Measurements from ENCODE around the gene DNAI4.
"Not testable (repeated sequence)": the region's sequence is repeated elsewhere in the genome, so short reads cannot be mapped to it uniquely, and the experiment has no call there.

Gene DNAI4, protein sequence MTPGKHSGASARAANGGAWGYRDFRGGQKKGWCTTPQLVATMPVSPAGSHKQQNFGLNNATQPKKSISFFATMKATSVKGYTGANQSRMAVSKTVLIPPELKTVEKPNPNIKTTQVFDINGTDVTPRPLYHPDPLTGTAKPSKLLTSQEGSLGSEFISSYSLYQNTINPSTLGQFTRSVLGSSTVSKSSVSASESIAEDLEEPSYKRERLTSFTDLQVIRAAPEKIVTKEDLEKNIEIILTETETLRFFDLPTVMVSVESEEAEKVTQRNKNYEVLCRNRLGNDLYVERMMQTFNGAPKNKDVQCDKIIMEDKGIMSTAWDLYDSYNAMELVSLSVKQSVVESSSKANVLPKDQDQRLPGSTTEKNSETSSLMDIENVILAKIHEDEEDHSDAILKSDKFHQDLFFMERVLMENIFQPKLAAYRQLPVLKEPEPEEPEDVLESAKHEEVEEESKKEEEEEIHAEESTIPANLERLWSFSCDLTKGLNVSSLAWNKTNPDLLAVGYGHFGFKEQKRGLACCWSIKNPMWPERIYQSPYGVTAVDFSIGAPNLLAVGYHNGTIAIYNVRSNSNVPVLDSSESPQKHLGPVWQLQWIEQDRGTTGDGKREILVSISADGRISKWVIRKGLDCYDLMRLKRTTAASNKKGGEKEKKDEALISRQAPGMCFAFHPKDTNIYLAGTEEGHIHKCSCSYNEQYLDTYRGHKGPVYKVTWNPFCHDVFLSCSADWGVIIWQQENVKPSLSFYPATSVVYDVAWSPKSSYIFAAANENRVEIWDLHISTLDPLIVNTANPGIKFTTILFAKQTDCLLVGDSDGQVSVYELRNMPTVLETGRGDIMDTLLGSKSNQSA

DNA sequence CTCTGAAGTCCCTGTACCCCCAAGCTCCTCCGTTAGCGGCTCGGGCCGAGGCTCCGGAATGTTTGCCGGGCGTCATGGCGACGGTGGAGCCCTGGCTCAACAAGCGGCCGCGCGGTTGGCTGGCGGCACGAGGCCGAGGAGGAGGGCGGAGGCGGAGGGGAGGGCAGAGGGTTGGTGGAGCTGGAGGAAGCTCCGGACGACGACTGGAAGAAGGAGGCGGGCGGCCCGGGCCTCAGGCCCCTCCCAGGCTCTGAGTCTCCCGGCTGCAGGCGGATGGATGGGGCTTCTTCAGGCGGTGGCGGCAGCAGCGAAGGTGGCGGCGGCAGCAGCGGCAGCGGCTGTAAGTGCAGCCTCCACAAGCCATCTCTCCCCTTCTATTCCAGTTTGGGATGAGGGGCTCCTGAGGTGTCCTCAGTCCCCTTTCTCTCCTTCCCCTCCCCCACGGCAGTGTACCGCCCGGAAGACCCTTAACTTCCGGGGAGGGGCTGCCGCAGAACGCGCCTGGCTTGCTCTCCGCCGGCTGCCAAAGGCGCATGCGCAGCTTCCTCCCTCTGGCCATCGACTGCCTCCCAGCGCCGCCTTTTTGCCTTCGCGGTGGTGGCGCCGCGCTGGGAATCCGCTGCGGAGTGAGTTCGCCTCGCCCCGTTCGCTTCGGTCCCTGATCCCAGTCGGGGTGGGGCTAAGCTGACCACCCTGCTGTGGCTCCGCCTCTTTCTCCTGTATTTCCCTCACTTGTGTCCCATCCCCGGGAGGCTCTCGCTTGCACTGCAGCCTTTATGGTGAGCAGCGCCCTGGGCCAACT lies at the start of gene DNAI4, which contains the start of gene MIER1:
Gene DNAI4, minus strand, starts transcription at position 101 of the 802 bp plus-strand sequence. Its CDS starts 25 bp downstream, at position 76.
Gene MIER1, plus strand, starts transcription at position 235 of the 802 bp plus-strand sequence. Its CDS starts 39 bp downstream, at position 274.
- peaks cover 17% of the 10 kb centered on the region for H3K36me3 Mint-ChIP-seq (ENCODE audit: low read depth)
- H3K4me3 Mint-ChIP-seq: peak within 1 kb of the TSS; percentile 93
- H3K9me3 Mint-ChIP-seq: no peaks in the 10 kb centered on the region
- peaks cover 54% of the 10 kb centered on the region for H3K4me1 Mint-ChIP-seq
- ATAC-seq: peak; percentile 97
- peak within 1 kb of the TSS; percentile 91 for H3K27ac Mint-ChIP-seq
- no peaks in the 10 kb centered on the region for H3K27me3 Mint-ChIP-seq
- peak; percentile 97 for DNase-seq

DNA sequence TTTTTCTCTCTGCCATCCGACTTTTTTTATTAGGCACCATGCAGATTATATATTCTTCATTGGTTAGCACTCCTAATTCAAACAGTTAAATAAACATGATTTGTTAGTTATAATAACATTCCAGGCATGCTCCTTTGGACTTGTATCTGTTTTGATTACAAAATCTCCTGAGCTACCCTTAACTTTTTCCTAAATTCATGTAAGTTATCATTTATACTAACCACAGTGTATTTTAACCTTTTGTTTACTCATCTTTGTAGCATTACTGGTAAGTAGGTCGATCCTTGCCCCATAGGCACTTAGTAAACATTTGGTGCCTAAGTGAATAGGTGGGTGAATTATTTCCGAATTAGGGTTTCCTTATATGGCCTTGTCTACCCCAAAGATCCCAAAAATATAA lies 43.9 kb upstream of the DNAI4 start:
- Mint-ChIP-seq H3K36me3 (ENCODE audit: low read depth) (peaks cover 67% of the 10 kb centered on the region), H3K27ac (no peak overlapping the region), H3K4me1 (peaks cover 5% of the 10 kb centered on the region), H3K4me3 (no peak overlapping the region), H3K9me3 (peaks cover 9% of the 10 kb centered on the region), H3K27me3 (no peaks in the 10 kb centered on the region)
- ATAC-seq (no peak), DNase-seq (no peak)

DNA sequence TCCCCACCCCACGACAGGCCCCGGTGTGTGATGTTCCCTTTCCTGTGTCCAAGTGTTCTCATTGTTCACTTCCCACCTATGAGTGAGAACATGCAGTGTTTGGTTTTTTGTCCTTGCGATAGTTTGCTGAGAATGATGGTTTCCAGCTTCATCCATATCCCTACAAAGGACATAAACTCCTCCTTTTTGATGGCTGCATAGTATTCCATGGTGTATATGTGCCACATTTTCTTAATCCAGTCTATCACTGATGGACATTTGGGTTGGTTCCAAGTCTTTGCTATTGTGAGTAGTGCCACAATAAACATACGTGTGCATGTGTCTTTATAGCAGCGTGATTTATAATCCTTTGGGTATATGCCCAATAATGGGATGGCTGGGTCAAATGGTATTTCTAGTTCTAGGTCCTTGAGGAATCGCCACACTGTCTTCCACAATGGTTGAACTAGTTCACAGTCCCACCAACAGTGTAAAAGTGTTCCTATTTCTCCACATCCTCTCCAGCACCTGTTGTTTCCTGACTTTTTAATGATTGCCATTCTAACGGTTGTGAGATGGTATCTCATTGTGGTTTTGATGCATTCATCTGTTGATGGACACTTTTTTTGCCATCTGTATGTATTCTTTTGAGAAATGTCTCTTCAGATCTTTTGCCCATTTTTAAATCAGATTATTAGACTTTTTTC lies 41.7 kb upstream of the DNAI4 start:
- not testable (repeated sequence) for H3K4me3 Mint-ChIP-seq, H3K27ac Mint-ChIP-seq, ATAC-seq, H3K27me3 Mint-ChIP-seq, H3K9me3 Mint-ChIP-seq, DNase-seq
- H3K36me3 Mint-ChIP-seq (ENCODE audit: low read depth): peaks cover 73% of the 10 kb centered on the region
- H3K4me1 Mint-ChIP-seq: peaks cover 10% of the 10 kb centered on the region

DNA sequence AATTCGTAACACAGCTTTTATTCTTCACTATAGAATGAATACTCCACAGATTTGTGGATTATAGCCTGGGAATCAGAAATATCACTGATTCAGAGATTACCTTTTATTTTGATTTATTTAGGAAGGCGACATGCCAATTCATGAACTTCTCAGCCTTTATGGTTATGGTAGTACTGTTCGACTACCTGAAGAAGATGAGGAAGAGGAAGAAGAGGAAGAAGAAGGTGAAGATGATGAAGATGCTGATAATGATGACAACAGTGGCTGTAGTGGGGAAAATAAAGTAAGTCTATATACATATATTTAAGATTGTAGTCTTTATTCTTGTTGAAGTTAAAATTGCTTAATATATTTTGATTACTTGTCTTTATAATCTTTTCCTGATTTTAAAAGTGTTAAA lies 33.3 kb upstream of the DNAI4 start:
- Mint-ChIP-seq H3K27ac (no peak overlapping the region), H3K36me3 (ENCODE audit: low read depth) (peaks cover 61% of the 10 kb centered on the region)

DNA sequence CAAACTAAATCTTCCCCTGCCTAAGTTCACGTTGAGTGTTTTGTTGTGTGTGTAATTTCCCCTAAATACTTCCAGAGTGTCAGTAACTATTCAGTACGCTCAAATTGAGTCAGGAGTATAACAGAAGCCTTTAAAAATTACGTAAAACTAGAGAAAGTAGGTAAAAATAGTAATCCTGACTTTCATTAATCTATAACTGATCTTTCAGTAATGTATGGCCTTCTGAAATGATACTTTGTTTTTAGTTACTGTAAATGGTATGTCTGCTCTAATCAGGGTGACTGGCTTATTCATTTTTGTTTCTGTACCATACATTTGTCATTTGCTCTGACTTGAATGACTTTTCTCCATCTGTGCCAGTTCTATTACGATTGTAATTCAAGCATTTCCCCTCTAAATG lies 29.6 kb upstream of the DNAI4 start:
- no peaks in the 10 kb centered on the region for H3K9me3 Mint-ChIP-seq
- peaks cover 50% of the 10 kb centered on the region for H3K36me3 Mint-ChIP-seq (ENCODE audit: low read depth)
- peak overlapping the region; percentile 53 for H3K27ac Mint-ChIP-seq
- H3K4me1 Mint-ChIP-seq: peaks cover 13% of the 10 kb centered on the region
- ATAC-seq (no peak), DNase-seq (no peak)
- no peak overlapping the region for H3K4me3 Mint-ChIP-seq
- no peaks in the 10 kb centered on the region for H3K27me3 Mint-ChIP-seq

More for the DNA sequence above, 33.3 kb upstream of the DNAI4 start:
- Mint-ChIP-seq H3K4me1 (peaks cover 27% of the 10 kb centered on the region), H3K27me3 (no peaks in the 10 kb centered on the region), H3K4me3 (no peak overlapping the region), H3K9me3 (no peaks in the 10 kb centered on the region)
- DNase-seq: no peak
- no peak for ATAC-seq

DNA sequence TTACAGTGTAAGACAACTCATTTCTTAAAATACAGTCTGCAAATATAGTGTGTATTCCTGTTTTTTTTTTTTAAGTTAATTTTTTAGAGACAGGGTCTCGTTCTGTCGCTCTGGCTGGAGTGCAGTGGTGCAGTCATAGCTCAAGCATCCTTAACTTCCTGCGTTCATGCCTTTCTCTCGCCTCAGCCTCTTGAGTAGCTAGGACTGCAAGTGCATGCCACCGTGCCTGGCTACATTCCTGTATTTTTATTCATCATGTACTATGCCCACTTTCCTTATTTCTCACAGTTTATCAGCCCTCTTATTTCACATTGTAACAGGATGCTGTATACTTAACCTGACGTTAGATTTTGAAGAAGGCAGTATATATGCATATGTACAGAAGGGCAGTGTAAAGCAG lies 26.9 kb upstream of the DNAI4 start:
- H3K27ac Mint-ChIP-seq: no peak overlapping the region
- H3K36me3 Mint-ChIP-seq (ENCODE audit: low read depth): peaks cover 52% of the 10 kb centered on the region
- peaks cover 19% of the 10 kb centered on the region for H3K4me1 Mint-ChIP-seq
- DNase-seq (no peak), ATAC-seq (no peak)
- H3K27me3 Mint-ChIP-seq: no peaks in the 10 kb centered on the region
- H3K4me3 Mint-ChIP-seq: no peak overlapping the region
- no peaks in the 10 kb centered on the region for H3K9me3 Mint-ChIP-seq

DNA sequence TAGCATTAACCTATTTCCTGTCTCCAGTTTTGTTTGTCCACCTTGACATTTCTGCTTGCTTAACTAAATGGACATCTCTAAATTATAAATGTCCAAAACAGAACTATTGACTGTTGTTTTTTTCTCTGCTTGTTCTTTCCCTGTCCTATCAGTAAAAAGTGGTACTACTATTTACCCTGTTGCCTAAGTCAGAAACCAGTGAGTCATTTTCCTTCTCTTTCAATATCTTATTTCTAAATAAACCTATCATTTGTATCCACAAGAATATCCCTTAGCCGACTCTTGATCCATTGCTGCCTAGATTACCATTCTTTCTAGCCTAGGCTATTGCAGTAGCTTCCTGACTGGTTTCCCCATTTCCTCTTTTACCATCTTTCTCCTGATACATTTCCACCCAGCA lies 22.6 kb upstream of the DNAI4 start:
- DNase-seq: no peak
- no peaks in the 10 kb centered on the region for H3K9me3 Mint-ChIP-seq
- H3K27ac Mint-ChIP-seq: peak overlapping the region; percentile 13
- ATAC-seq: no peak
- peaks cover 20% of the 10 kb centered on the region for H3K4me1 Mint-ChIP-seq
- H3K4me3 Mint-ChIP-seq: no peak overlapping the region
- no peaks in the 10 kb centered on the region for H3K27me3 Mint-ChIP-seq
- peaks cover 36% of the 10 kb centered on the region for H3K36me3 Mint-ChIP-seq (ENCODE audit: low read depth)

DNA sequence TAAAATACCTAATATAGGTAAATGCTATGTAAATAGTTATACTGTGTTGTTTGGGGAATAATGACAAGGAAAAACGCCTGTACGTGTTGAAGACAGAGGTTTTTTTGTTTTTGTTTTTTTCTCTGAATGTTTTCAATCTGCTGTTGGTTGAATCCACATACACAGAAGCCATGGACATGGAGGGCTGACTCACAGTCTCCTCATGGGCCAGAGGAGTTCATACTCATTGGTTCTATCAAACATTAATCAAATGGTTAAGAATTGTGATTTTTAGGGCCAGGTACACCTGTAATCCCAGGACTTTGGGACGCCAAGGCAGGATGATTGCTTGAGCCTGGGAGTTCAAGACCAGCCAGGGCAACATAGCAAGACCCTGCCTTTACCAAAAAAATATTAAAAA lies 20.7 kb upstream of the DNAI4 start:
- Mint-ChIP-seq H3K4me1 (peaks cover 39% of the 10 kb centered on the region), H3K9me3 (no peaks in the 10 kb centered on the region), H3K27ac (no peak overlapping the region), H3K36me3 (ENCODE audit: low read depth) (peaks cover 49% of the 10 kb centered on the region), H3K27me3 (no peaks in the 10 kb centered on the region), H3K4me3 (no peak overlapping the region)
- ATAC-seq (no peak), DNase-seq (no peak)

DNA sequence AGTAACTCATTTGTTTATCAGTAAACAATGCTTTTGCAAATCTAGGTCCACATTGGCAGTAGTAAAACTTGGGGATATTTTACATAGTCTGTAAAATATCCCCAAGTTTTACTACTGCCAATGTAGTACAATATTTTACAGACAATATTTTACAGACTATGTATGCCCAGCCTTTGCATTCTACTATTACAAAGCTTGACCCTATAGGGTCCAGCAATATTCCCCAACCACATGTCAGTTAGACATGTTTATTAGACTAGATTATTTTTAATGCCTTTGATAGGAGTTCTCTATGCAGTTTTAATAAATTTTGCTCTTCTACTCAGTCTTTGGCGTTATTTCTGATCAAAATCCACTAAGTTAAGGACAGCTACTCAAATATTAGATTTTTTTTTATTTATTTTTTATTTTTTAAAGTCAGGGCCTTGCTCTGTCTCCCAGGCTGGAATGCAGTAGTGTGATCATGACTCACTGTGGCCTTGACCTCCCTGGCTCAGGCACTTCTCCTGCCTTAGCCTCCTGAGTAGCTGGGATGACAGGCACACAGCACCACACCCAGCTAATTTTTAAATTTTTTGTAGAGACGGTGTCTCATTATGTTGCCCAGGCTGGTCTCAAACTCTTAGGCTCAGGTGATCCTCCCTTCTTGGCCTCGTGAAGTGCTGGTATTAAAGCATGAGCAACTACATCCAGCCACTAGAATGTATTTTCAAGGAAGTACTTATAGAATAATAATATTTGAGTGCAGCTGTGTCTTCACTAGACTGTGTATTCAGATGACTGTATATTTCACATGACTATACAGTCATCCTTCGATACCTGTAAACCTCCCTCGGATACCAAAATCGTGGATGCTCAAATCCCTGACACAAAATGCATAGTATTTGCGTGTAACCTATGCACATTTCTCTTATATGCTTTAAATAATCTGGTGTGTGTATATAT lies 19.9 kb upstream of the DNAI4 start:
- H3K4me1 Mint-ChIP-seq: peaks cover 46% of the 10 kb centered on the region
- ATAC-seq: no peak
- no peak overlapping the region for H3K27ac Mint-ChIP-seq
- H3K9me3 Mint-ChIP-seq: no peaks in the 10 kb centered on the region
- peaks cover 54% of the 10 kb centered on the region for H3K36me3 Mint-ChIP-seq (ENCODE audit: low read depth)
- H3K4me3 Mint-ChIP-seq: no peak overlapping the region
- no peak for DNase-seq
- no peaks in the 10 kb centered on the region for H3K27me3 Mint-ChIP-seq

DNA sequence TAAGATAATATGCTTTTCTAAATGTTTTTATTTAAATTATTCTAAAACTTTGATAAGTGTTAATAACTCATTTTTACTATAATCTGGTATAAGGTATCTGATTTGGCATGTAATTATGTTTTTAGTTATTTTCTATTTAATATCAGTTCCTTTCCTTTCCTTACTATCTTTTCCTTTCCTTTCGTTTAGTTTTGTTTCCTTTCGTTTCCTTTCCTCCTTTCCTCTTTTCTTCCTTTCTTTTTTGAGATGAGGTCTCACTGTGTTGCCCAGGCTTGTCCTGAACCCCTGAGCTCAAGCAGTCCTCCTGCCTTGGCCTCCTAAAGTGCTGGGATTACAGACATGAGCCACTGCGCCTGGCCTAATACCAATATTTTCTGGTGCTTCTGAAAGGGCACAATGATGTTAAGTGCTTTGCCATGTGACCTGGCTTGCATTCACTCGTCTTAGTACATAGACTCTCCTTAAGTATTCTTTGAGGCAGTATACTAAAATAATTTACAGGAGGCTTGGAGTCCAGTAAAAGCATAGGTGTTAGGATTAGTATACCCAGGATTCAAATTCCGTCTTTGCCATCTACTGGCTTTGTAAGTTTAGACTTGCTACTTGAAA lies 18.8 kb upstream of the DNAI4 start:
- no peak for ATAC-seq
- Mint-ChIP-seq H3K4me3 (no peak overlapping the region), H3K27me3 (no peaks in the 10 kb centered on the region), H3K9me3 (no peaks in the 10 kb centered on the region), H3K4me1 (peaks cover 55% of the 10 kb centered on the region), H3K27ac (peak overlapping the region; percentile 39), H3K36me3 (ENCODE audit: low read depth) (peaks cover 52% of the 10 kb centered on the region)
- no peak for DNase-seq

DNA sequence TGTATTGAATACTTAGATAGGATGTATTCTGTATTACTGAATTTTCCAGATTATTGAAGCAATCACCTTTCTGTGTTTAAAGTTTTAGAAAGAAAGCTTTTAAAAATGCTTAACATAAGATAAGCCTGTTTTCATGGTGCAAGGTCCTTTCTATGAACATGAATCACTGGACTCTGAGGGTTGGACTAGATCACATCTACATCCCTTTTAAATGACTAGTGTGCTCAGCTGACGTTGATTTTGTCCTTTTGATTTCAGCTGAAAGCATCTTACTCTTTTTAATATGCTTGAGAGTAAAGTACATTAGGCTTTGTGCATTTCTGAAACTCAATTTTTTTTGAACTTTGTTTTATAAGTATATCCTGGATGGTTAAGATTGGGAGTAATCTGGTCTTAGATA lies 16.3 kb upstream of the DNAI4 start:
- no peaks in the 10 kb centered on the region for H3K27me3 Mint-ChIP-seq
- H3K27ac Mint-ChIP-seq: no peak overlapping the region
- ATAC-seq (no peak), DNase-seq (no peak)
- no peaks in the 10 kb centered on the region for H3K9me3 Mint-ChIP-seq
- H3K4me3 Mint-ChIP-seq: no peak overlapping the region
- peaks cover 66% of the 10 kb centered on the region for H3K4me1 Mint-ChIP-seq
- H3K36me3 Mint-ChIP-seq (ENCODE audit: low read depth): peaks cover 39% of the 10 kb centered on the region

DNA sequence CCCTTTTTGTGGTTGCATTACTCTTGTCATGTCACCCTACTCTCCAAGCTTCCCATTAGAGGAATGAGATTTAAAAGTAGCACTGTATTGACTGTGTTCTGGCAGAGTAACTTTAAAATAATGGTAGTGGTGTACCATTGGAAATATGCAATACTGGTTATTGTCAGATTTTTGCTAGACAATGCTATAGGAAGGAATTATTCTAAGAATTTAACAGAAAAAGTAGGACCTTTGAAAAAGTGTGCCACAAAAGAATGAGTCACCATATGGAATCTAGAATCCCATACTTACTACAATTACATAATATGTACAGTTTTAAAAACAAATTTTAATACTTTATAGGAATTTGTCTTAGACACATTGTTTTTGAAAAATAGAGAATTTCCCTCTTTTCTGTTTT lies 14.0 kb upstream of the DNAI4 start:
- no peak overlapping the region for H3K4me3 Mint-ChIP-seq
- no peaks in the 10 kb centered on the region for H3K27me3 Mint-ChIP-seq
- peak overlapping the region; percentile 21 for H3K27ac Mint-ChIP-seq
- H3K4me1 Mint-ChIP-seq: peaks cover 87% of the 10 kb centered on the region
- H3K36me3 Mint-ChIP-seq (ENCODE audit: low read depth): peaks cover 36% of the 10 kb centered on the region
- H3K9me3 Mint-ChIP-seq: no peaks in the 10 kb centered on the region
- DNase-seq (no peak), ATAC-seq (no peak)
